A549 (cell line): Measurements from ENCODE around the gene STEAP1B. TPM values are rescaled to one million over a fixed set of nuclear protein-coding genes. Genes with fewer than 3 reads are reported as not detected.

ENCODE experiments used
- ATAC-seq, 2 experiments: fragments of 200-7000 bp in 1 of 2; fragments of >200 bp in 1 of 2; cut with Nextera tagmentation in 1 of 2; cut with Tn5 transposase in 1 of 2; 3 replicates each; pipeline versions ENCODE4 v1.8.0 to v1.9.1; 2018 to 2020; ENCODE audit warnings: mild to moderate bottlenecking in 1 of 2, moderate library complexity in 1 of 2
- CTCF ChIA-PET: fragments of 300-600 bp; sonication (Branson Sonifier 250); formaldehyde crosslinking; extraction: SDS; loops from one replicate; lab custom pipeline; 2021; ENCODE audit warnings: antibody characterized with exemption, inconsistent platforms; lab: Yijun Ruan, JAX
- POLR2A ChIA-PET: fragments of 350-600 bp; formaldehyde crosslinking; extraction: SDS; loops from one replicate; lab custom pipeline; 2021; ENCODE audit warnings: antibody characterized with exemption, inconsistent platforms; lab: Yijun Ruan, JAX
- DNase-seq, 2 experiments: peaks; one replicate each; pipeline versions ENCODE4 v3.0.0 to v3.0.0-alpha.2; 2011 to 2016; ENCODE audit warnings: low read depth in 1 of 2, low spot score in 1 of 2
- FAIRE-seq: peaks from 2 replicates; lab custom pipeline; 2011; peaks lifted over from hg19 to GRCh38; lab: Jason Lieb, UNC
- H3K27ac ChIP-seq, 2 experiments: fragments of >200 bp; sonication (Bioruptor Twin); formaldehyde crosslinking; 3 replicates each; pipeline ENCODE4 v1.5.1; 2016 to 2017
- H3K4me1 ChIP-seq: fragments of >200 bp; sonication (Bioruptor Twin); formaldehyde crosslinking; 3 replicates; pipeline ENCODE4 v1.6.1; 2016
- H3K4me2 ChIP-seq: fragments of >200 bp; sonication (Bioruptor Twin); formaldehyde crosslinking; 3 replicates; pipeline ENCODE4 v1.6.1; 2016
- H3K4me3 ChIP-seq: fragments of >200 bp; sonication (Bioruptor Twin); formaldehyde crosslinking; 3 replicates; pipeline ENCODE4 v1.5.1; 2016
- H3K9me3 ChIP-seq: fragments of >200 bp; sonication (Bioruptor Twin); formaldehyde crosslinking; 3 replicates; pipeline ENCODE4 v1.6.1; 2016
- CHD4 ChIP-seq: fragments of 200-600 bp; sonication (generic); IDR thresholded peaks from 2 replicates; pipeline ENCODE4 v1.6.1; 2016; ENCODE audit warnings: antibody characterized with exemption, mild to moderate bottlenecking, borderline replicate concordance
- EHF ChIP-seq: fragments of 250-450 bp; sonication (Bioruptor Pico); IDR thresholded peaks from 2 replicates; pipeline ENCODE4 v1.5.0; 2020; ENCODE audit warnings: mild to moderate bottlenecking
- FOSB ChIP-seq: fragments of 250-450 bp; sonication (Bioruptor Pico); IDR thresholded peaks from 2 replicates; pipeline ENCODE4 v1.5.0; 2020; ENCODE audit warnings: mild to moderate bottlenecking, moderate library complexity
- FOSL2 ChIP-seq, 2 experiments: fragments of 450-650 bp in 1 of 2; fragments of >200 bp in 1 of 2; sonication (Bioruptor Twin) in 1 of 2; formaldehyde crosslinking; IDR thresholded peaks; 2 replicates each; pipeline versions ENCODE4 v1.5.0 to v1.6.1; 2016 to 2020; ENCODE audit warnings: mild to moderate bottlenecking in 1 of 2, moderate library complexity in 1 of 2
- GATA3 ChIP-seq: IDR thresholded peaks from 2 replicates; pipeline ENCODE4 v1.6.1; 2012; ENCODE audit warnings: borderline replicate concordance
- HDAC2 ChIP-seq: fragments of 200-600 bp; sonication (generic); IDR thresholded peaks from 2 replicates; pipeline ENCODE4 v1.6.1; 2016
- HOXA7 ChIP-seq: fragments of 250-450 bp; sonication (Bioruptor Pico); IDR thresholded peaks from 2 replicates; pipeline ENCODE4 v1.5.0; 2020; ENCODE audit warnings: mild to moderate bottlenecking, moderate library complexity
- JUN ChIP-seq, 2 experiments: fragments of >200 bp; sonication (Bioruptor Twin); formaldehyde crosslinking; IDR thresholded peaks; 2 replicates in 1 of 2; 3 replicates in 1 of 2; pipeline ENCODE4 v1.6.1; 2016 to 2017
- MYC ChIP-seq: IDR thresholded peaks from 2 replicates; pipeline ENCODE4 v1.6.1; 2012; ENCODE audit warnings: mild to moderate bottlenecking, inconsistent platforms, low read length, improper control_type of control experiment, borderline replicate concordance
- NFE2L2 ChIP-seq: fragments of 150-350 bp; conservative IDR thresholded peaks from 2 replicates; pipeline ENCODE4 v1.6.1; 2014; ENCODE audit warnings: low read length
- NPAS2 ChIP-seq: fragments of 250-450 bp; sonication (Bioruptor Pico); IDR thresholded peaks from 2 replicates; pipeline ENCODE4 v1.8.0; 2022; ENCODE audit warnings: mild to moderate bottlenecking, moderate library complexity, borderline replicate concordance
- SREBF2 ChIP-seq: fragments of 450-650 bp; IDR thresholded peaks from 2 replicates; pipeline ENCODE4 v1.6.1; 2014; ENCODE audit warnings: mild to moderate bottlenecking, moderate library complexity
- TFCP2L1 ChIP-seq: fragments of 250-450 bp; sonication (Bioruptor Pico); IDR thresholded peaks from 2 replicates; pipeline ENCODE4 v1.5.0; 2021; ENCODE audit warnings: mild to moderate bottlenecking
- TP53 ChIP-seq: fragments of 250-450 bp; sonication (Bioruptor Pico); IDR thresholded peaks from 2 replicates; pipeline ENCODE4 v1.5.0; 2021; ENCODE audit warnings: mild to moderate bottlenecking, moderate library complexity
- ZC3H11A ChIP-seq: fragments of 450-650 bp; IDR thresholded peaks from 2 replicates; pipeline ENCODE4 v1.6.1; 2014; ENCODE audit warnings: antibody characterized with exemption, mild to moderate bottlenecking
- ZSCAN20 ChIP-seq: fragments of 250-450 bp; sonication (Bioruptor Pico); IDR thresholded peaks from 2 replicates; pipeline ENCODE4 v1.8.0; 2022; ENCODE audit warnings: mild to moderate bottlenecking, moderate library complexity
- WGBS: methylation state at CpG from one replicate; pipeline ENCODE4 v1.1.6; 2017; ENCODE audit errors: missing lambda C conversion rate; 5-methylcytosine and 5-hydroxymethylcytosine counted together
- polyA plus RNA-seq, 4 experiments: library from polyadenylated mRNA; depleted of rRNA in 3 of 4; stranded (reverse); fragments of >200 nt; fragmentation: RNase III in 1 of 4; extraction: RNeasy Plus Mini Kit Qiagen cat#74134 plus additional on column Dnase treatment in 1 of 4; gene quantifications; 2 replicates in 3 of 4; 3 replicates in 1 of 4; pipeline ENCODE4 v1.2.3, GENCODE V29; 2011 to 2017
- TF ChIP-seq, protein P1 (sequence below): fragments of 450-650 bp; IDR thresholded peaks from 2 replicates; pipeline ENCODE4 v1.6.1; 2014; ENCODE audit warnings: antibody characterized with exemption
- TF ChIP-seq, protein P2 (sequence below): fragments of >200 bp; sonication (Bioruptor Twin); formaldehyde crosslinking; IDR thresholded peaks from 3 replicates; pipeline ENCODE4 v1.6.1; 2016
- TF ChIP-seq, protein P3 (sequence below): fragments of 200-600 bp; sonication (generic); IDR thresholded peaks from 2 replicates; pipeline ENCODE4 v1.6.1; 2016; ENCODE audit warnings: antibody characterized with exemption, mild to moderate bottlenecking, moderate library complexity
- TF ChIP-seq, protein P4 (sequence below): fragments of 150-350 bp; IDR thresholded peaks from 2 replicates; pipeline ENCODE4 v1.6.1; 2014; ENCODE audit warnings: low read depth, mild to moderate bottlenecking, low read length

Gene STEAP1B
- polyA plus RNA-seq, 2 of the 4 experiments (the other 2 are of a cell fraction), result 0.08 to 0.22 TPM

DNA sequence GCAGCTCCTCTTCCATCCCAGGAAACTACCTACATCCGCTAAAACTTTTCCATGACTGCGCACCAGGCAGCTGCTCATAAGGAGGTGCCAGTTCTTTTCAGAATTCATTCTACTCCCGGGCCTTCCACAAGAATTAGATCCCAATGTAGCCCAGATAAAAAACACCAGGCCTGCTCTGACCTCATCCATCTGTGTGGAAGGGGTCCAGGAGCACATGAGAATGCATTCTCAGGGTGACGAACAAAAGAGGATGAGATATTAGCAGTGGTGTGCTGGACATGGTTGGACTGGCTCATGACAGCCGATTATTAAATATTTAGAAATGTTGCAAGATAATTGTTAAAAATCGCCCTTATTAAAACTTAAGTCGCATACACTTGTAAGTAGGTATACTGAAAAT, 43.2 kb upstream of the STEAP1B start:
- Histone ChIP-seq H3K4me2 (no peak overlapping the region), H3K27ac (no peak overlapping the region)
- ATAC-seq (no peak), DNase-seq (no peak), FAIRE-seq (no peak)
- POLR2A ChIA-PET, result no interaction called here
- TF ChIP-seq, protein P1, sequence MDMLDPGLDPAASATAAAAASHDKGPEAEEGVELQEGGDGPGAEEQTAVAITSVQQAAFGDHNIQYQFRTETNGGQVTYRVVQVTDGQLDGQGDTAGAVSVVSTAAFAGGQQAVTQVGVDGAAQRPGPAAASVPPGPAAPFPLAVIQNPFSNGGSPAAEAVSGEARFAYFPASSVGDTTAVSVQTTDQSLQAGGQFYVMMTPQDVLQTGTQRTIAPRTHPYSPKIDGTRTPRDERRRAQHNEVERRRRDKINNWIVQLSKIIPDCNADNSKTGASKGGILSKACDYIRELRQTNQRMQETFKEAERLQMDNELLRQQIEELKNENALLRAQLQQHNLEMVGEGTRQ, result no peak
- TF ChIP-seq FOSL2 (IDR thresholded peaks at IDR 0.05) (no peak), FOSL2 (CRISPR knock-in tag; IDR thresholded peaks at IDR 0.05) (no peak), MYC (no peak), NFE2L2 (no peak), ZSCAN20 (CRISPR knock-in tag) (no peak), GATA3 (no peak), HDAC2 (no peak), ZC3H11A (no peak), NPAS2 (CRISPR knock-in tag) (no peak), SREBF2 (no peak), CHD4 (no peak), JUN (IDR thresholded peaks at IDR 0.05) (no peak), TFCP2L1 (CRISPR knock-in tag) (no peak), TP53 (CRISPR knock-in tag) (no peak), HOXA7 (CRISPR knock-in tag) (no peak), FOSB (CRISPR knock-in tag) (no peak)
- TF ChIP-seq, protein P2, sequence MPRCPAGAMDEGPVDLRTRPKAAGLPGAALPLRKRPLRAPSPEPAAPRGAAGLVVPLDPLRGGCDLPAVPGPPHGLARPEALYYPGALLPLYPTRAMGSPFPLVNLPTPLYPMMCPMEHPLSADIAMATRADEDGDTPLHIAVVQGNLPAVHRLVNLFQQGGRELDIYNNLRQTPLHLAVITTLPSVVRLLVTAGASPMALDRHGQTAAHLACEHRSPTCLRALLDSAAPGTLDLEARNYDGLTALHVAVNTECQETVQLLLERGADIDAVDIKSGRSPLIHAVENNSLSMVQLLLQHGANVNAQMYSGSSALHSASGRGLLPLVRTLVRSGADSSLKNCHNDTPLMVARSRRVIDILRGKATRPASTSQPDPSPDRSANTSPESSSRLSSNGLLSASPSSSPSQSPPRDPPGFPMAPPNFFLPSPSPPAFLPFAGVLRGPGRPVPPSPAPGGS, result no peak
- TF ChIP-seq, protein P3, sequence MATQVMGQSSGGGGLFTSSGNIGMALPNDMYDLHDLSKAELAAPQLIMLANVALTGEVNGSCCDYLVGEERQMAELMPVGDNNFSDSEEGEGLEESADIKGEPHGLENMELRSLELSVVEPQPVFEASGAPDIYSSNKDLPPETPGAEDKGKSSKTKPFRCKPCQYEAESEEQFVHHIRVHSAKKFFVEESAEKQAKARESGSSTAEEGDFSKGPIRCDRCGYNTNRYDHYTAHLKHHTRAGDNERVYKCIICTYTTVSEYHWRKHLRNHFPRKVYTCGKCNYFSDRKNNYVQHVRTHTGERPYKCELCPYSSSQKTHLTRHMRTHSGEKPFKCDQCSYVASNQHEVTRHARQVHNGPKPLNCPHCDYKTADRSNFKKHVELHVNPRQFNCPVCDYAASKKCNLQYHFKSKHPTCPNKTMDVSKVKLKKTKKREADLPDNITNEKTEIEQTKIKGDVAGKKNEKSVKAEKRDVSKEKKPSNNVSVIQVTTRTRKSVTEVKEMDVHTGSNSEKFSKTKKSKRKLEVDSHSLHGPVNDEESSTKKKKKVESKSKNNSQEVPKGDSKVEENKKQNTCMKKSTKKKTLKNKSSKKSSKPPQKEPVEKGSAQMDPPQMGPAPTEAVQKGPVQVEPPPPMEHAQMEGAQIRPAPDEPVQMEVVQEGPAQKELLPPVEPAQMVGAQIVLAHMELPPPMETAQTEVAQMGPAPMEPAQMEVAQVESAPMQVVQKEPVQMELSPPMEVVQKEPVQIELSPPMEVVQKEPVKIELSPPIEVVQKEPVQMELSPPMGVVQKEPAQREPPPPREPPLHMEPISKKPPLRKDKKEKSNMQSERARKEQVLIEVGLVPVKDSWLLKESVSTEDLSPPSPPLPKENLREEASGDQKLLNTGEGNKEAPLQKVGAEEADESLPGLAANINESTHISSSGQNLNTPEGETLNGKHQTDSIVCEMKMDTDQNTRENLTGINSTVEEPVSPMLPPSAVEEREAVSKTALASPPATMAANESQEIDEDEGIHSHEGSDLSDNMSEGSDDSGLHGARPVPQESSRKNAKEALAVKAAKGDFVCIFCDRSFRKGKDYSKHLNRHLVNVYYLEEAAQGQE, result no peak
- TF ChIP-seq, all 56 proteins: peak for 0
- CTCF ChIA-PET, result interaction anchor here (1.8 to 3.3 kb wide), 2 partner anchors 17 to 541 kb away, joined by 4 to 27 read pairs; no protein-coding TSS in a partner anchor
- no peak overlapping the region for H3K4me3 ChIP-seq
- H3K4me1 ChIP-seq, result no peaks in the 10 kb centered on the region
- no peaks in the 10 kb centered on the region for H3K9me3 ChIP-seq
- WGBS, result 64% methylated on average over 7 of the region's 7 CpGs

DNA sequence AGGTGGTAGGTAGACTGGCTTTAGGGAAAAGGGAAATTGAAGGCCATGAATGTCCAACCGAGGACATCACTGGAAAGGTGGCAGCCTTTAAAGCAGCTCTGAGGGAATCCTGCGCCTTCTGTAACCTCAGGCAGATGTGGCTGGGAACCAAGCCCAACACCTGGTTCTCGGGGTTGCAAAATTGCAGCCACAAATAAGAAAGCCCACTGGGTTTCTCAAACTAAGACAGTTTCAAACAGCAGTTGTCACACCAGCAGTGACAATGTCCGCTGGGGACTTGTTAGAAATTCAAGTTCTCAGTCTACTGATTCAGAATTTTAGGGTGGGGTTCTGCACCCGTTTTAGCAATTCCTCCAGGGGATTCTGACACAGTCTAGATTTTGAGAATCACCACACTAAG, 42.7 kb upstream of the STEAP1B start:
- Histone ChIP-seq H3K4me1 (no peaks in the 10 kb centered on the region), H3K4me3 (no peak overlapping the region), H3K4me2 (no peak overlapping the region), H3K9me3 (no peaks in the 10 kb centered on the region), H3K27ac (no peak overlapping the region)
- DNase-seq, result no peak
- TF ChIP-seq, protein P3, result no peak
- TF ChIP-seq, protein P4, sequence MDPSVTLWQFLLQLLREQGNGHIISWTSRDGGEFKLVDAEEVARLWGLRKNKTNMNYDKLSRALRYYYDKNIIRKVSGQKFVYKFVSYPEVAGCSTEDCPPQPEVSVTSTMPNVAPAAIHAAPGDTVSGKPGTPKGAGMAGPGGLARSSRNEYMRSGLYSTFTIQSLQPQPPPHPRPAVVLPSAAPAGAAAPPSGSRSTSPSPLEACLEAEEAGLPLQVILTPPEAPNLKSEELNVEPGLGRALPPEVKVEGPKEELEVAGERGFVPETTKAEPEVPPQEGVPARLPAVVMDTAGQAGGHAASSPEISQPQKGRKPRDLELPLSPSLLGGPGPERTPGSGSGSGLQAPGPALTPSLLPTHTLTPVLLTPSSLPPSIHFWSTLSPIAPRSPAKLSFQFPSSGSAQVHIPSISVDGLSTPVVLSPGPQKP, result no peak
- TF ChIP-seq NPAS2 (CRISPR knock-in tag) (no peak), EHF (no peak)
- CTCF ChIA-PET, result interaction anchor here (0.6 to 3.3 kb wide), 4 partner anchors 17 to 542 kb away, joined by 3 to 27 read pairs (median 4); no protein-coding TSS in a partner anchor
- FAIRE-seq, result no peak
- ATAC-seq, result no peak
- WGBS, result 58% methylated on average over 5 of the region's 5 CpGs
- POLR2A ChIA-PET, result no interaction called here
